Stimulated activated CD8-positive, alpha-beta memory T cell treated with anti-CD3 and anti-CD28 coated beads, Interleukin-7, amount 100 ng/mL, for 4 hours (primary cell): ENCODE measurements around the gene PFN3.
A peak's percentile ranks its signal among the peaks of the same experiment; 100 is the strongest.

Experiments
- DNase-seq, 2 donors: peaks; one replicate each; pipeline ENCODE4 v3.0.0-alpha.2; 2020; ENCODE audit warnings: low read depth in 2 of 2

PFN3 gene

GRCh38 chr5:177437623-177438022 lies 37.2 kb upstream of the PFN3 start:
- DNase-seq: no peak

DNA sequence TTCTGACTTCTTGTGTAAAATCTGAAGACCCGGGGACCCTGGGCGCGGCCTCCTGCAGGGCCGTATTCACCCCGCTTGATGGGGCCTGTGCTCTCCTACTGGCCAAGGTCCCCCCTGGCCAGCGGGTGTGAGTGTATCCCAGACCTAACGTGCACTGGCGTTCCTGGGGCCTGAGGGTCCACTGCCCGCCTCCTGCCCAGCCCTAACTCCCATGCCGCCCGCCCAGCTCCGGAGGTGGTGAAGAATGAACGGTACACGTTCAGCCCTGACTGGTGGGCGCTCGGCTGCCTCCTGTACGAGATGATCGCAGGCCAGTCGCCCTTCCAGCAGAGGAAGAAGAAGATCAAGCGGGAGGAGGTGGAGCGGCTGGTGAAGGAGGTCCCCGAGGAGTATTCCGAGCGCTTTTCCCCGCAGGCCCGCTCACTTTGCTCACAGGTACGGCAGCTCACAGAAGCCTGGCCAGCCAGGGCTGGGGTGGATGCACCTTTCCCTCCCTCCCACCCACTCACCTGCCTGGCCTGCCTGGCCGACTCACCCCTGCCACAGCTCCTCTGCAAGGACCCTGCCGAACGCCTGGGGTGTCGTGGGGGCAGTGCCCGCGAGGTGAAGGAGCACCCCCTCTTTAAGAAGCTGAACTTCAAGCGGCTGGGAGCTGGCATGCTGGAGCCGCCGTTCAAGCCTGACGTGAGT lies 35.5 kb upstream of the PFN3 start:
- DNase-seq: no peak

DNA sequence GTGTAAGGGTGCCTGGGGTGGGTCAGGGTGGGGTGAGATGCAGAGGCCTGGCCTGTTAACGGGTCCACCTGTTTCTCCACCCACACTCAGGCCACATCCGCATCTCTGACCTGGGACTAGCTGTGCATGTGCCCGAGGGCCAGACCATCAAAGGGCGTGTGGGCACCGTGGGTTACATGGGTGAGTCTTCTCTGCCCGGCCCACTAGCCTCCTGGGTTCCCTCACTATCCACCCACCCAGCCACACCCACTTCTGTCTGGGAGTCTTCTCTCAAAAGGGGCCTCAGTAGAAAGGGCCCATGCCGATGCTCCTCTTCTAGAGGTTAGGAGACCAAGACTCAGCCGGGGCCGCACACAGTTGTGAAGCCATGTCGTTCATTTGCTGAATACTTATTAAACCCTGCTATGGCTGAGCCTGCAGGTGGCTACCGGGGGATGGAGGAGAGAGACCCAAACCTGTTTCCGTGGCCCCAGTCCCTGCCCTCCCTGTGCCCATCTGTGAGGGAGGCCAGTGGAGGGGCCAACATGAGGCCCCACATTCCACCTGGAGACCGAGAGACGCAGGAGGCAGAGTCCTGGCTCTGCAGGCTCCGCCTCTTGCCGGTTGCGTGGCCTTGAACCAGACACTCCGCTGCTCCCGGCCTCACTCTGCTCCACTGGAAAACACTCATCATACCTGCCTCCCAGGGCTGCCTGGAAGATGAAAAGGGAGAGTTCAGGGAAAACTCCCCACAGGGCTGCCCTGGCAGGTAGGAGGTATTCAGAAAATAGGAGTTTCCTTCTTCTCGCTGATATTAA lies 34.7 kb upstream of the PFN3 start:
- DNase-seq: no peak

DNA sequence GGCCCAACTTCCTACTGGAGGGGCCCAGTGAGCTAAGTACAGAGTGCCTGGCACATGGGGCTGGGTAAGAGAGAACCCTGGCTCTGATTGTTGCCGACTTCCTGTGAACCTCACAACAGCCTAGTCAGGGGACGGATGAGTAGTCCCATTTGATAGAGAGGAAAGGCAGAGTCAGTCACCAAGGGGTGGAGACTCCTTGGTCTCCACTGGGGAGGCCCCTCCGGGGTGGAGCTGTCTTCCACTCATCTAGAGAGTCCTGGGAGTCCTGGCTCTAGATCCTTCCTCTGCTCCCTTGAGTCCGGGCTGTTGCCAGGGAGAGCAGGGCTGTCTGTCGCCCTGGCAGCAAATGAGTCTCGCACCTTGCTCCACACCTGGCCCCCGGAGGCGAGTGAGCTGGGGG lies 34.0 kb upstream of the PFN3 start:
- DNase-seq: peak in 1 of 2 donors; percentile 44

- no peak for DNase-seq
These were observed 33.3 kb upstream of the PFN3 start for GRCh38 chr5:177433658-177434217.

DNA sequence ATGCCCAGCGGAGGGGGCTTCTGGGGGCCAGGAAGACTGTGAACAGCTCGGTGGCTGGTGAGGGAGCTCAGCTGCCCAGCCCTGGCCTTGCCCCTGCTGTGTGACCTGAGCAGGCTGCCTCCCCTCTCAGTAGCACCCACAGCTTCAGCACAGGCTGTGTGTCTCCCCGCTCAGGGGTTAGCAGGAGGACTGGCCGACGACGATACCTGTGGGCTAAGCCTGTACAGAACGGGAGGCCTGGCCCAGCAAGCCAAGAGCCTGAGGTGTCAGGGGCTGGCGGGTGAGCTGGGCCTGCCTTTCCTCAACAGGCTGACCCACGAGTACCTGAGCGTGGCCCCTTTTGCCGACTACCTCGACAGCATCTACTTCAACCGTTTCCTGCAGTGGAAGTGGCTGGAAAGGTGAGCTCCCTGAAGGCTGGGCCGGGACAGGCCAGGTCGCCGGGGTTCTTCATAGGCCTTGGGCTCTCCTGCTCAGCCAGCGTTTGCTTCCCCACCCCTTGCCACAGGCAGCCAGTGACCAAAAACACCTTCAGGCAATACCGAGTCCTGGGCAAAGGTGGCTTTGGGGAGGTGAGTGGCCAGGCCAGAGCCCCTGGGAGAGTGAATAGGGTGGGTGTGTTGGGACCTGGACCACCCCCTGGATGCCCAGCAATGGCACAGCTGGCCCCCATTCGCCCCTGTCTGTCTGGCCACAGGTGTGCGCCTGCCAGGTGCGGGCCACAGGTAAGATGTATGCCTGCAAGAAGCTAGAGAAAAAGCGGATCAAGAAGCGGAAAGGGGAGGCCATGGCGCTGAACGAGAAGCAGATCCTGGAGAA lies 32.6 kb upstream of the PFN3 start:
- no peak for DNase-seq

GRCh38 chr5:177432143-177432838 lies 31.8 kb upstream of the PFN3 start:
- DNase-seq: no peak

DNA sequence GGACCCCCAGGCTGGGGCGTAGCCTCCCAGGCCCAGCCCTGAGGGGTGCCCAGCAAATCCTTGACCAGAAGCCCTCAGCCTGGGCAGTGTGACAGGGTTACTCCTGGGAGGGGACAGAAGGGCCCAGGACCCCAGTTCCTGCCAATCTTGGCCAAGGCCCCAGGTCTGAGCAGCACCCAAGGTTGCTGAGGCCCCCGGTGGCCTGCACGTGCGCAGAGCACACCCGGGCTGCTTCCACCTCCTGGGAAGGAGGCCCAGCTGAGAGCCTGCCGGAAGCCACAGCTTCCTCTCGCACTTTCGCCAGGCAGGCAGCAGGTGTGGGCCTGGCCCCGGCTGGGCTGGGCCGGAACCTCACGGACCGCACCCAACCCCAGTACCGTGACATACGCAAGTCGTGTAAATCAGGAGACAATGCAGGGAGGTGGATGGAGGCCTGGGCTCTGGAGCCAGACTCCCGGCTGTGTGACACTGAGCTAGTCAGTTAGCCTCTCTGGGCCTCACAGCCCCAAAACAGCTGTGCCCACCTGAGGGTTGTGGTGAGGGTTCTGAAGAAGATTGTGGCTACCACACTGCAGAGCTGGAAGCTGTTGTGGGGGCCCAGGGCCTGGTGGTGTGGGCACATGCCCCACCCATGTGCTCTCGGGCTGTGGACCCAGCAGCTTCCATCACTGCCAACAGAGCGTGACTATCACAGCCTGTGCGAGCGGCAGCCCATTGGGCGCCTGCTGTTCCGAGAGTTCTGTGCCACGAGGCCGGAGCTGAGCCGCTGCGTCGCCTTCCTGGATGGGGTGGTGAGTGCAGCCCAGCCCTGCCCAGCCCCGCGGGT lies 31.1 kb upstream of the PFN3 start:
- DNase-seq: peak; percentile 42 to 55

DNA sequence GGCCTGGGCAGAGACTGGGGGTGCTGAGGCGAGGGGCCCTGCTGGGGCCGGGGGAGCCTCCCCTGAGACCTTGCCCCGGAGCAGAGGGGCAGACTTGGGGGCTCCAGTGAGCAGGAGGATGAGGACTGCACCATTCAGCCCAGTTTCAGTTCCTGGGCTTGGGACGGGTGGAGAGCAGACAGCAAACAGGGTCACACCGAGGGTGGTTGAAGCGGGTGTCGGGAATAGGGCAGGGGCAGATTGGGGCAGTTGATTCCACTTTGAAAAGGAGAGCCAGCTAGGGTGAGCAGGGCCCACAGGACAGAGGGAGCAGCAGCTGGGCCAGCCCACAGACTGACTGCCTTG lies 30.5 kb upstream of the PFN3 start:
- DNase-seq: no peak

GRCh38 chr5:177430140-177430951 lies 29.9 kb upstream of the PFN3 start:
- DNase-seq: no peak

GRCh38 chr5:177429248-177430040 lies 29.0 kb upstream of the PFN3 start:
- DNase-seq: peak; percentile 88 to 89

GRCh38 chr5:177428574-177429217 lies 28.2 kb upstream of the PFN3 start:
- DNase-seq: no peak

GRCh38 chr5:177427919-177428573 lies 27.6 kb upstream of the PFN3 start:
- no peak for DNase-seq

- DNase-seq: no peak
These were observed 26.9 kb upstream of the PFN3 start for GRCh38 chr5:177427211-177427822.

- DNase-seq: peak in 1 of 2 donors; percentile 65
These were observed 26.2 kb upstream of the PFN3 start, which contains the start of gene GRK6 for GRCh38 chr5:177426566-177427210. Gene GRK6 (plus strand): TSS chr5:177426676. CDS start chr5:177426846, 170 bp downstream.

- DNase-seq: peak; percentile 99 to 100
These were observed 25.5 kb upstream of the PFN3 start for GRCh38 chr5:177425801-177426565.
